DOHH2 (cell line): ENCODE measurements around the gene TRPV4.

Experiments
- CTCF ChIP-seq: fragments of 200-600 bp; sonication (generic); IDR thresholded peaks from one replicate; pipeline ENCODE4 v1.5.1; 2014; ENCODE audit warnings: antibody characterized with exemption, mild to moderate bottlenecking, low read depth, low read length; ENCODE audit not compliant: poor library complexity, severe bottlenecking
- EZH2phosphoT487 ChIP-seq: fragments of 200-600 bp; sonication (generic); IDR thresholded peaks from 2 replicates; pipeline ENCODE4 v1.6.1; 2017; ENCODE audit warnings: borderline replicate concordance, mild to moderate bottlenecking, antibody characterized with exemption, low read length, moderate library complexity, mixed read lengths

- TF ChIP-seq CTCF (no peak), EZH2phosphoT487 (no peak)
Observed at GRCh38 chr12:109760930-109761921, 72.0 kb downstream of the TRPV4 start.
